Epithelial cell of esophagus (primary cell): ENCODE measurements around the gene HSPA1A.
"Not testable (repeated sequence)": the region's sequence is repeated elsewhere in the genome, so short reads cannot be mapped to it uniquely, and the experiment has no call there.

Source experiments
- DNase-seq: peaks from one replicate; pipeline ENCODE4 v3.0.0; 2010; ENCODE audit warnings: low read depth
- H3K4me3 ChIP-seq: 2 replicates; pipeline ENCODE4 v1.5.1; 2011; ENCODE audit warnings: mild to moderate bottlenecking, low read length, control low read depth
- TF ChIP-seq, protein P1 (sequence below): IDR thresholded peaks from 2 replicates; pipeline ENCODE4 v1.5.1; 2011; ENCODE audit warnings: low read depth, mild to moderate bottlenecking, low read length, control low read depth, inconsistent platforms; ENCODE audit not compliant: insufficient read depth; ENCODE audit errors: missing control alignments

HSPA1A gene

DNA sequence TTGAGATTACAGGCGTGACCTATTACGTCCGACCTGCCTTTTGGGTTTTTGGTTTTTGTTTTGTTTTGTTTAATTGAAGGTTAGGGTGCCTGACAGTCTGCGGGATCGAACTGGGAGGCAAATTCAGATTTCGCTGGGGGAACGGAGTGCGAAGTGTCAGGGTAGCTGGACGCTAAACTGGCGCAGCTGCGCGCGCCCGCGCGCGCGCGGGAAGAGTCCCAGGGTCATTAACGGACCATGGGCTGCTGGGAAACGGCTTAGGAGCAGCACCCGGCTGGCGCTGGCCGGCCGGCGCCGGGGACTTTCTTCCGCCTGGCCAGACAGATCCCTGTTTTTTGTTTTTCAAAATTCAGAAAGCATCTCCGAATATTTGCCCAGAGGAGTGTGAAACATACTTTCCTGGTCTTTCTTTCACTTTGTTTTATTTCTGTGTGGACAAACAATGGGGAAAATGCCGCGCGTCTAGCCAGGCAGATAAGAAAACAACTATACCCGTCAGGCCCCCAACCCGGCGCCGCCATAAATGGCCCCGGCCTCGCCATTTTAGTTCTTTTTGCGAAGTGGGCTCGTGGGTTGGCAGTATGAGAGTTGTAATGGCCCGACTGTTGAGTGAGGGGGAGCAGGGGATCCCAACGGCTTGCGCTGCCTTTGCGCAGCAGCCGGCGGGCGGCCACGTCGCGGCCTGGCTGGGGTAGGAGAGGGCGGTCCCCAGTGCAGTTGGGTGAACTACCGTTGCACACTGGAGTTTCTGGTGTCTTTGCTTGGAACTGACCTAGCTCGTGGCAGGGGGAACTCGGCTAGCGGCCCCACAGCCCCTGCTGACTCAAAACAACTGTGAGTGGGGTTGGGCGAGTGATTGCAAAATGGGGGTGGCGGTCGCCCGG, 19.3 kb downstream of the HSPA1A start:
- peak; percentile 80 for DNase-seq
- H3K4me3 ChIP-seq = peak overlapping the region; percentile 92
- TF ChIP-seq, protein P1, sequence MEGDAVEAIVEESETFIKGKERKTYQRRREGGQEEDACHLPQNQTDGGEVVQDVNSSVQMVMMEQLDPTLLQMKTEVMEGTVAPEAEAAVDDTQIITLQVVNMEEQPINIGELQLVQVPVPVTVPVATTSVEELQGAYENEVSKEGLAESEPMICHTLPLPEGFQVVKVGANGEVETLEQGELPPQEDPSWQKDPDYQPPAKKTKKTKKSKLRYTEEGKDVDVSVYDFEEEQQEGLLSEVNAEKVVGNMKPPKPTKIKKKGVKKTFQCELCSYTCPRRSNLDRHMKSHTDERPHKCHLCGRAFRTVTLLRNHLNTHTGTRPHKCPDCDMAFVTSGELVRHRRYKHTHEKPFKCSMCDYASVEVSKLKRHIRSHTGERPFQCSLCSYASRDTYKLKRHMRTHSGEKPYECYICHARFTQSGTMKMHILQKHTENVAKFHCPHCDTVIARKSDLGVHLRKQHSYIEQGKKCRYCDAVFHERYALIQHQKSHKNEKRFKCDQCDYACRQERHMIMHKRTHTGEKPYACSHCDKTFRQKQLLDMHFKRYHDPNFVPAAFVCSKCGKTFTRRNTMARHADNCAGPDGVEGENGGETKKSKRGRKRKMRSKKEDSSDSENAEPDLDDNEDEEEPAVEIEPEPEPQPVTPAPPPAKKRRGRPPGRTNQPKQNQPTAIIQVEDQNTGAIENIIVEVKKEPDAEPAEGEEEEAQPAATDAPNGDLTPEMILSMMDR = no peak

- TF ChIP-seq, protein P1 = no peak
- DNase-seq = no peak
- H3K4me3 ChIP-seq = peak overlapping the region; percentile 92
Observed at GRCh38 chr6:31836047-31836473, 20.7 kb downstream of the HSPA1A start.

DNA sequence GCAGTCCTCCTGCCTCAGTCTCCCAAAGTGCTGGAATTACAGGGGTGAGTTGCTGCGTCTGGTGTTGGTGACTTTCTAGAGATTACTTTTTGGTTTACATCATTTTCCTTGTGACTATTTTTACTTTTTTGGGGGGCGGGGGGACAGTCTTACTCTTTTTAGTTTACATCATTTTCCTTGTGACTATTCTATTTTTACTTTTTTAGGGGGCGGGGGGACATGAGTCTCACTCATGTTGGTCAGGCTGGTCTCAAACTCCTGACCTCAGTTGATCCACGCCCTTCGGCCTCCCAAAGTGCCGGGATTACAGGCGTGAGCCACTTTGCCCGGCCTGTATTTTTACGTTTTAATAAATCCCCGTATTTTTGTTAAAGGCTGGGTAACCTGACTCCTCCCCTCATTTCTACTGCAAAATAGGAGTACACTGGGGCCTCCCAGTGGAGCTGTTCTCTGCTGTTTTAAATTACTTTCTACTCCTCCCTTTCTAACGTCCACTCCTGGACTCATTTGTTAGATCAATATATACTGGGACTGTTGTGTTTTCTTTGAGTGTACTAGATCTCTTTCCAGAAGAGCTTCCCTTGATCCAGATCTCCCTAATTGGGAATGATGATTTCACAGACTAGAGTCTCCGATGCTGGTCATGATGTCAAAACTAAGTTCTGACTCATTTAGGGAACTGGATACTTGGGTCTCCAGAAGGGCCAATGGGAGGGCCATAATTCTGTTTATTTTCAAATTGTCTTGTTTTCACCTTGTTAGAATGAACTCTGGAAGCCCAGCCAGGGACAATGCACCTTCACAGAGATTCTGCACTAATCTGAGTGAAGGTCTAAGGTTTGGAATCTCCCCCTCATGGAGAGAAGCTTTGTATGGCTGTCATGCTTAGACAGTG, 21.4 kb downstream of the HSPA1A start:
- H3K4me3 ChIP-seq = peak overlapping the region; percentile 92
- TF ChIP-seq, protein P1 = peak; percentile 18
- DNase-seq = no peak

GRCh38 chr6:31837369-31838113, 22.2 kb downstream of the HSPA1A start:
- H3K4me3 ChIP-seq = peak overlapping the region; percentile 92
- DNase-seq = no peak
- TF ChIP-seq, protein P1 = no peak

GRCh38 chr6:31838114-31838553, 22.8 kb downstream of the HSPA1A start:
- not testable (repeated sequence) for DNase-seq, H3K4me3 ChIP-seq

- DNase-seq = no peak
- H3K4me3 ChIP-seq = no peak overlapping the region
- TF ChIP-seq, protein P1 = no peak
Observed at GRCh38 chr6:31838968-31839367, 23.6 kb downstream of the HSPA1A start.

- not testable (repeated sequence) for H3K4me3 ChIP-seq, DNase-seq
Observed at GRCh38 chr6:31839779-31840126, 24.4 kb downstream of the HSPA1A start.
